Measurements from ENCODE around the gene TSPEAR.
"Not testable (repeated sequence)": the region's sequence is repeated elsewhere in the genome, so short reads cannot be mapped to it uniquely, and the experiment has no call there.

TSPEAR gene

GRCh38 chr21:44482581-44483287 lies 228.6 kb downstream of the TSPEAR start:
- DNase-seq (ENCODE audit: extremely low read depth, low read depth) = no peak
- no peak overlapping the region for H3K4me3 ChIP-seq (replicated peaks; ENCODE audit: low read depth, low read length)
- TF ChIP-seq, protein P1, sequence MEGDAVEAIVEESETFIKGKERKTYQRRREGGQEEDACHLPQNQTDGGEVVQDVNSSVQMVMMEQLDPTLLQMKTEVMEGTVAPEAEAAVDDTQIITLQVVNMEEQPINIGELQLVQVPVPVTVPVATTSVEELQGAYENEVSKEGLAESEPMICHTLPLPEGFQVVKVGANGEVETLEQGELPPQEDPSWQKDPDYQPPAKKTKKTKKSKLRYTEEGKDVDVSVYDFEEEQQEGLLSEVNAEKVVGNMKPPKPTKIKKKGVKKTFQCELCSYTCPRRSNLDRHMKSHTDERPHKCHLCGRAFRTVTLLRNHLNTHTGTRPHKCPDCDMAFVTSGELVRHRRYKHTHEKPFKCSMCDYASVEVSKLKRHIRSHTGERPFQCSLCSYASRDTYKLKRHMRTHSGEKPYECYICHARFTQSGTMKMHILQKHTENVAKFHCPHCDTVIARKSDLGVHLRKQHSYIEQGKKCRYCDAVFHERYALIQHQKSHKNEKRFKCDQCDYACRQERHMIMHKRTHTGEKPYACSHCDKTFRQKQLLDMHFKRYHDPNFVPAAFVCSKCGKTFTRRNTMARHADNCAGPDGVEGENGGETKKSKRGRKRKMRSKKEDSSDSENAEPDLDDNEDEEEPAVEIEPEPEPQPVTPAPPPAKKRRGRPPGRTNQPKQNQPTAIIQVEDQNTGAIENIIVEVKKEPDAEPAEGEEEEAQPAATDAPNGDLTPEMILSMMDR (IDR thresholded peaks at IDR 0.05; ENCODE audit: low read depth, low read length, missing control alignments) = no peak

- H3K4me3 ChIP-seq (replicated peaks; ENCODE audit: low read depth, low read length) = no peak overlapping the region
- no peak for DNase-seq (ENCODE audit: extremely low read depth, low read depth)
- TF ChIP-seq, protein P1 (IDR thresholded peaks at IDR 0.05; ENCODE audit: low read depth, low read length, missing control alignments) = no peak
Observed at GRCh38 chr21:44480200-44481053, 230.9 kb downstream of the TSPEAR start.

GRCh38 chr21:44479556-44480199 lies 231.7 kb downstream of the TSPEAR start:
- TF ChIP-seq, protein P1 (IDR thresholded peaks at IDR 0.05; ENCODE audit: low read depth, low read length, missing control alignments) = peak; percentile 50
- H3K4me3 ChIP-seq (replicated peaks; ENCODE audit: low read depth, low read length); DNase-seq (ENCODE audit: extremely low read depth, low read depth): not testable (repeated sequence)

DNA sequence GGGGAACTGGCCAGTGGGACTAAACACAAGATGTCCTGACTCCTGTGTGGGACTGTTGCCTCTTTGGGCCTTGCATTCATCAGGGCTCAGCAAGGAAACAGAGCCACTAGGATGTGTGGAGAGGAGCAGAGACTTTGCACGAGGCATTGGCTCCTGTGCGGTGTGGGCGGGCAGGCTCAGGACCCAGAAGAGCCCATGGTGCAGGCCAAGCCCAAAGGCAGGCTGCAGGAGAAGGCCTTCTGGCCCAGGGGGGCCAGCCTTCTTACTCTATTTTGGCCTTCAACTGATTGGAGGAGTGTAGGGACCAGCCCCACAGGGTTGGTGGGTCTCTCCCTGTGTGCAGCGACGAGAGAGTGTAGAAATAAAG lies 232.6 kb downstream of the TSPEAR start:
- TF ChIP-seq, protein P1 (IDR thresholded peaks at IDR 0.05; ENCODE audit: low read depth, low read length, missing control alignments) = no peak
- no peak for DNase-seq (ENCODE audit: extremely low read depth, low read depth)
- no peak overlapping the region for H3K4me3 ChIP-seq (replicated peaks; ENCODE audit: low read depth, low read length)

GRCh38 chr21:44478124-44478800 lies 233.1 kb downstream of the TSPEAR start:
- TF ChIP-seq, protein P1 (IDR thresholded peaks at IDR 0.05; ENCODE audit: low read depth, low read length, missing control alignments) = no peak
- H3K4me3 ChIP-seq (replicated peaks; ENCODE audit: low read depth, low read length) = no peak overlapping the region
- DNase-seq (ENCODE audit: extremely low read depth, low read depth) = no peak

DNA sequence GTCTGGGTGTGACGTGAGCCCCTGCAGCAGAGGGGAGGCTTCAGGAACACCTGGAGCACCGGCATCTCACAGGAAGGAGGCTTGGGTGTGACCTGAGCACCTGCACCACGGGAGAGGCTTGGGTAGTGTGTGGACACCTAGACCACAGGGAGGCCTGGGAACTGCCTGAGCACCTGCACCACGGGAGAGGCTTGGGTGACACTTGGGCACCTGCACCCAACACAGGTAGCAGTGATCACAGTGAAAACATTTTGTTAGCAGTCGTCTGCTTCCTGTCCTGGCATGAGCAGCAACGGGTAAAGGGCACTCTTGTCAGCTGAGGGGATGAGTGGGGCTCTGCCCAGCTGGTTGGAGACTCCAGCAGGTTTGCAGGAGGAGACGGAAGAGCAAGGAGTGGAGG lies 233.7 kb downstream of the TSPEAR start:
- DNase-seq (ENCODE audit: extremely low read depth, low read depth) = no peak
- no peak overlapping the region for H3K4me3 ChIP-seq (replicated peaks; ENCODE audit: low read depth, low read length)
- TF ChIP-seq, protein P1 (IDR thresholded peaks at IDR 0.05; ENCODE audit: low read depth, low read length, missing control alignments) = no peak
